CD14-positive monocyte (primary cell): Measurements from ENCODE around the gene UBXN7. TPM values are rescaled to one million over a fixed set of nuclear protein-coding genes. Genes with fewer than 3 reads are reported as not detected.
A peak's percentile ranks its signal among the peaks of the same experiment; 100 is the strongest.

ENCODE experiments used
- DNase-seq, 3 donors: peaks; one replicate each; pipeline ENCODE4 v3.0.0-alpha.2; 2011 to 2022
- H2AFZ ChIP-seq: 2 replicates; pipeline ENCODE4 v1.6.0; 2012; ENCODE audit warnings: mild to moderate bottlenecking, low read depth, low read length, inconsistent platforms; ENCODE audit not compliant: insufficient read depth, poor library complexity, severe bottlenecking
- H3K27ac ChIP-seq, 2 donors: 1 replicate in 1 of 2; 2 replicates in 1 of 2; pipeline ENCODE4 v1.5.1; 2012 to 2013; ENCODE audit warnings: low read length in 2 of 2, control low read depth in 1 of 2, inconsistent platforms in 1 of 2, low read depth in 1 of 2, mild to moderate bottlenecking in 1 of 2
- H3K27me3 ChIP-seq, 2 donors: one replicate each; pipeline versions ENCODE4 v1.6.0 to v1.6.1; 2011 to 2013; ENCODE audit warnings: low read length in 2 of 2; ENCODE audit not compliant: control insufficient read depth in 2 of 2, insufficient read depth in 2 of 2
- H3K36me3 ChIP-seq, 2 donors: replicated peaks in 1 of 2; 1 replicate in 1 of 2; 2 replicates in 1 of 2; pipeline versions ENCODE4 v1.5.1 to v1.6.1; 2012 to 2013; ENCODE audit warnings: low read length in 2 of 2, control low read depth in 1 of 2, inconsistent platforms in 1 of 2, mild to moderate bottlenecking in 1 of 2; ENCODE audit not compliant: insufficient read depth in 2 of 2, control insufficient read depth in 1 of 2
- H3K4me1 ChIP-seq, 2 donors: 1 replicate in 1 of 2; 2 replicates in 1 of 2; pipeline versions ENCODE4 v1.5.1 to v1.6.1; 2012 to 2013; ENCODE audit warnings: low read length in 2 of 2, control low read depth in 1 of 2, inconsistent platforms in 1 of 2, mild to moderate bottlenecking in 1 of 2, moderate library complexity in 1 of 2; ENCODE audit not compliant: insufficient read depth in 2 of 2, control insufficient read depth in 1 of 2
- H3K4me2 ChIP-seq: replicated peaks from 2 replicates; pipeline ENCODE3; 2012; ENCODE audit warnings: low read length, moderate library complexity, mild to moderate bottlenecking; ENCODE audit not compliant: poor library complexity, severe bottlenecking; ENCODE audit errors: extremely low read depth
- H3K4me3 ChIP-seq, 3 experiments: fragments of 200-600 bp in 1 of 3; sonication (generic) in 1 of 3; replicated peaks in 1 of 3; 1 replicate in 2 of 3; 2 replicates in 1 of 3; pipeline ENCODE4 v1.5.1; 2011 to 2013; ENCODE audit warnings: low read length in 3 of 3, mild to moderate bottlenecking in 3 of 3, control low read depth in 2 of 3, low read depth in 2 of 3, inconsistent platforms in 1 of 3, moderate library complexity in 1 of 3
- H3K79me2 ChIP-seq: 2 replicates; pipeline ENCODE4 v1.6.0; 2012; ENCODE audit warnings: mild to moderate bottlenecking, control low read depth, inconsistent platforms, low read length, moderate library complexity; ENCODE audit not compliant: insufficient read depth
- H3K9ac ChIP-seq: 2 replicates; pipeline ENCODE4 v1.6.0; 2017; ENCODE audit warnings: low read length, mild to moderate bottlenecking; ENCODE audit not compliant: insufficient read depth, poor library complexity, severe bottlenecking
- H3K9me3 ChIP-seq, 2 donors: replicated peaks in 1 of 2; 1 replicate in 1 of 2; 2 replicates in 1 of 2; pipeline versions ENCODE4 v1.5.1 to v1.6.1; 2012 to 2013; ENCODE audit warnings: low read length in 2 of 2, control low read depth in 1 of 2; ENCODE audit not compliant: control insufficient read depth in 1 of 2, insufficient read depth in 1 of 2
- H4K20me1 ChIP-seq: 2 replicates; pipeline ENCODE4 v1.6.0; 2012; ENCODE audit warnings: mild to moderate bottlenecking, low read length, control low read depth, moderate library complexity; ENCODE audit not compliant: insufficient read depth
- H3K27ac Mint-ChIP-seq, 7 donors: one replicate each; pipeline ENCODE4 v1.8.0; 2020; ENCODE audit warnings: mild to moderate bottlenecking in 7 of 7, mixed read lengths in 7 of 7, moderate library complexity in 6 of 7, inconsistent platforms in 2 of 7
- H3K27me3 Mint-ChIP-seq, 3 donors: one replicate each; pipeline ENCODE4 v1.8.0; 2021 to 2022; ENCODE audit warnings: low read depth in 3 of 3, mild to moderate bottlenecking in 3 of 3, mixed read lengths in 3 of 3, moderate library complexity in 3 of 3, inconsistent platforms in 1 of 3
- H3K36me3 Mint-ChIP-seq, 2 donors: one replicate each; pipeline ENCODE4 v1.8.0; 2020; ENCODE audit warnings: mixed read lengths in 2 of 2, inconsistent platforms in 1 of 2, mild to moderate bottlenecking in 1 of 2
- H3K4me1 Mint-ChIP-seq: one replicate; pipeline ENCODE4 v1.8.0; 2020; ENCODE audit warnings: mild to moderate bottlenecking, mixed read lengths
- H3K4me3 Mint-ChIP-seq, 2 donors: one replicate each; pipeline ENCODE4 v1.8.0; 2020; ENCODE audit warnings: mild to moderate bottlenecking in 2 of 2, mixed read lengths in 2 of 2, moderate library complexity in 1 of 2
- H3K9me3 Mint-ChIP-seq, 7 donors: one replicate each; pipeline ENCODE4 v1.8.0; 2020 to 2022; ENCODE audit warnings: mixed read lengths in 7 of 7, mild to moderate bottlenecking in 6 of 7, moderate library complexity in 6 of 7, inconsistent platforms in 2 of 7
- WGBS: methylation state at CpG from one replicate; pipeline ENCODE4 v1.1.5; 2013; ENCODE audit warnings: missing lambda C conversion rate; ENCODE audit not compliant: insufficient coverage; 5-methylcytosine and 5-hydroxymethylcytosine counted together
- intact Hi-C, 2 donors: fragments of 100-400 bp; cut with micrococcal nuclease; formaldehyde crosslinking; loops; one replicate each; pipeline versions ENCODE4 v1.15.0 to v1.15.1; 2023
- polyA plus RNA-seq, 3 donors: library from polyadenylated mRNA; depleted of rRNA in 1 of 3; unstranded in 2 of 3; stranded (reverse) in 1 of 3; fragments of 300-500 nt in 2 of 3; fragments of >200 nt in 1 of 3; fragmentation: Illumina TruSeq in 2 of 3; gene quantifications; 1 replicate in 2 of 3; 2 replicates in 1 of 3; pipeline ENCODE4 v1.2.3, GENCODE V29; 2012 to 2021
- TF ChIP-seq, protein P1 (sequence below): fragments of 200-600 bp; IDR thresholded peaks from one replicate; pipeline ENCODE4 v1.8.0; 2022; ENCODE audit warnings: antibody characterized with exemption, mild to moderate bottlenecking

Gene UBXN7
- polyA plus RNA-seq, 3 donors = 10.5 to 15.8 (median 13.6) TPM

DNA sequence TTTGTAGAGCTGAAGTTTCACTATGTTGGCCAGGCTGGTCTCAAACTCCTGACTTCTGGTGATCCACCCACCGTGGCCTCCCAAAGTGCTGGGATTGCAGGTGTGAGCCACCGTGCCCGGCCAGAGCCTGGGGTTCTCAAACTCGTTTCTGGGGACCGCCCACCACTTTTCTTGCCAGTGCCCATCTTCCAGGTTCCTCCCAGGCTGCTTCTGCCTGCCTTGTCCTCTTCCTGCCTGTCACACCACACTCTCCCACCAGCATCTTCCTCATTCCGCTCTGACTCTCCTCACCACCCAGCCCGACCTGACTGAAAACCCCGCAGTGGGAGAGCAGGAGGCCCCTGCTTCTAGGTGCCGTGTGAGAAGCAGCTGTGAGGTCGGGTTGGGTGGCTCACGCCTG lies 111.1 kb downstream of the UBXN7 start:
- Histone ChIP-seq H3K4me2 (peak overlapping the region; percentile 48), H4K20me1 (no peaks in the 10 kb centered on the region), H3K27ac (peak overlapping the region; percentile 17 to 62), H3K9me3 (no peaks in the 10 kb centered on the region), H3K27me3 (no peaks in the 10 kb centered on the region), H3K36me3 (no peaks in the 10 kb centered on the region), H2AFZ (peak overlapping the region; percentile 46), H3K4me1 (peaks cover 20 to 35% of the 10 kb centered on the region in 2 donors), H3K9ac (peak overlapping the region; percentile 15), H3K4me3 (peak overlapping the region in 1 of 3 experiments; percentile 54), H3K79me2 (peaks cover 5% of the 10 kb centered on the region)
- peak overlapping the region; percentile 1 to 86 (median 68) for H3K27ac Mint-ChIP-seq
- peaks cover 39% of the 10 kb centered on the region for H3K4me1 Mint-ChIP-seq
- TF ChIP-seq, protein P1, sequence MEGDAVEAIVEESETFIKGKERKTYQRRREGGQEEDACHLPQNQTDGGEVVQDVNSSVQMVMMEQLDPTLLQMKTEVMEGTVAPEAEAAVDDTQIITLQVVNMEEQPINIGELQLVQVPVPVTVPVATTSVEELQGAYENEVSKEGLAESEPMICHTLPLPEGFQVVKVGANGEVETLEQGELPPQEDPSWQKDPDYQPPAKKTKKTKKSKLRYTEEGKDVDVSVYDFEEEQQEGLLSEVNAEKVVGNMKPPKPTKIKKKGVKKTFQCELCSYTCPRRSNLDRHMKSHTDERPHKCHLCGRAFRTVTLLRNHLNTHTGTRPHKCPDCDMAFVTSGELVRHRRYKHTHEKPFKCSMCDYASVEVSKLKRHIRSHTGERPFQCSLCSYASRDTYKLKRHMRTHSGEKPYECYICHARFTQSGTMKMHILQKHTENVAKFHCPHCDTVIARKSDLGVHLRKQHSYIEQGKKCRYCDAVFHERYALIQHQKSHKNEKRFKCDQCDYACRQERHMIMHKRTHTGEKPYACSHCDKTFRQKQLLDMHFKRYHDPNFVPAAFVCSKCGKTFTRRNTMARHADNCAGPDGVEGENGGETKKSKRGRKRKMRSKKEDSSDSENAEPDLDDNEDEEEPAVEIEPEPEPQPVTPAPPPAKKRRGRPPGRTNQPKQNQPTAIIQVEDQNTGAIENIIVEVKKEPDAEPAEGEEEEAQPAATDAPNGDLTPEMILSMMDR = no peak
- peaks cover 0 to 1% (median 0%) of the 10 kb centered on the region in 7 donors for H3K9me3 Mint-ChIP-seq
- H3K27me3 Mint-ChIP-seq = peaks cover 0 to 7% (median 0%) of the 10 kb centered on the region in 3 donors
- DNase-seq = peak; percentile 60 to 71 (median 67)
- intact Hi-C loops = no loop called here
- WGBS = 34% methylated on average over 7 of the region's 11 CpGs
- peak overlapping the region; percentile 49 to 56 for H3K4me3 Mint-ChIP-seq
- no peaks in the 10 kb centered on the region for H3K36me3 Mint-ChIP-seq

DNA sequence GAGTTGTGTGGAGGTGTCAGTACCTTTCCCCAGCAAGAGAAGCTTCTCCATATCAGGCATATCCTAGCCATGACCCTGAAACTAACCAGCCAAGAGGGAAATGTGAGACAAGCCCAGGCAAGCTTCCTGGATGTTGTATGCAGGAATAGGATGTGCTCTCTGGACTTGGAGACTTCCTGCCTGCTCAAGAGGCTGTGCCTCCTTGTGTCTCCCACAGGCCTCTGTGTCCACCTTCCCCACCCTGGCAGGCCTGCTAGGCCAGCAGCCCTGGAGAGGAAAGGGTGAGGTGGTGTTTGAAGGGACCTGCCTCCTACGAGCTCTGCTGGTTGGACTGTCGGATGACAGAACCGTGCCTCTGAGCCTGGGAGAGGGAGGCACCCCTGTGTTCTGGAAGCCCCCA lies 112.1 kb downstream of the UBXN7 start:
- Histone ChIP-seq H3K79me2 (peaks cover 5% of the 10 kb centered on the region), H3K27ac (peak overlapping the region in 1 of 2 donors; percentile 6), H3K27me3 (no peaks in the 10 kb centered on the region), H3K36me3 (no peaks in the 10 kb centered on the region), H3K9ac (no peak overlapping the region), H3K4me1 (peaks cover 20 to 35% of the 10 kb centered on the region in 2 donors), H2AFZ (peak overlapping the region; percentile 42), H3K9me3 (no peaks in the 10 kb centered on the region), H3K4me3 (no peak overlapping the region), H4K20me1 (no peaks in the 10 kb centered on the region), H3K4me2 (no peak overlapping the region)
- Mint-ChIP-seq H3K36me3 (no peaks in the 10 kb centered on the region), H3K27me3 (peaks cover 0 to 4% (median 0%) of the 10 kb centered on the region in 3 donors), H3K4me3 (peak overlapping the region in 1 of 2 donors; percentile 41), H3K9me3 (peaks cover 0 to 1% (median 0%) of the 10 kb centered on the region in 7 donors), H3K4me1 (peaks cover 39% of the 10 kb centered on the region), H3K27ac (peak overlapping the region in 1 of 7 donors; percentile 56)
- intact Hi-C loops = no loop called here
- TF ChIP-seq, protein P1 = no peak
- no peak for DNase-seq
- 60% methylated on average over 2 of the region's 3 CpGs for WGBS
